Ovary (tissue), 9 donors: ENCODE data around the gene NEK3. TPM values are rescaled to one million over a fixed set of nuclear protein-coding genes. Genes with fewer than 3 reads are reported as not detected.
"Not testable (repeated sequence)": the region's sequence is repeated elsewhere in the genome, so short reads cannot be mapped to it uniquely, and the experiment has no call there.

ENCODE experiments used
- DNase-seq, 5 donors: peaks; one replicate each; pipeline ENCODE4 v3.0.0-alpha.2; 2019 to 2020
- H3K27ac ChIP-seq, 2 donors: fragments of 200-600 bp; one replicate each; pipeline versions ENCODE4 v1.5.1 to v1.8.0; 2019 to 2022
- H3K27me3 ChIP-seq: fragments of 200-600 bp; one replicate; pipeline ENCODE4 v1.8.0; 2022
- H3K36me3 ChIP-seq: fragments of 200-600 bp; sonication (generic); one replicate; pipeline ENCODE4 v1.5.1; 2019
- H3K4me1 ChIP-seq: one replicate; pipeline ENCODE4 v1.8.1; 2013; ENCODE audit warnings: mild to moderate bottlenecking, moderate library complexity; ENCODE audit not compliant: insufficient read depth
- H3K4me3 ChIP-seq: fragments of 200-600 bp; sonication (generic); one replicate; pipeline ENCODE4 v1.5.1; 2017
- H3K9me3 ChIP-seq, 2 donors: fragments of 200-600 bp in 1 of 2; sonication (generic) in 1 of 2; one replicate each; pipeline versions ENCODE4 v1.5.1 to v1.8.1; 2013 to 2019; ENCODE audit warnings: mild to moderate bottlenecking in 1 of 2, moderate library complexity in 1 of 2
- EP300 ChIP-seq: sonication (generic); formaldehyde crosslinking; IDR thresholded peaks from one replicate; pipeline ENCODE4 v1.6.1; 2017; ENCODE audit warnings: antibody characterized with exemption
- POLR2A ChIP-seq: fragments of 450-650 bp; IDR thresholded peaks from one replicate; pipeline ENCODE4 v1.6.1; 2017; ENCODE audit warnings: antibody characterized with exemption, mild to moderate bottlenecking, moderate library complexity
- WGBS, 3 donors: extraction: QIAGEN DNeasy Blood & Tissue Kit in 1 of 3; methylation state at CpG; one replicate each; pipeline versions ENCODE4 v1.1.5 to v1.1.7; 2013 to 2017; 5-methylcytosine and 5-hydroxymethylcytosine counted together
- intact Hi-C, 4 donors: fragments of 100-400 bp; cut with DNase I; formaldehyde crosslinking; loops; one replicate each; pipeline versions ENCODE4 v1.11.0 to v1.15.1; 2022 to 2023
- polyA plus RNA-seq, 2 donors: library from polyadenylated mRNA; stranded (reverse); fragments of 200-250 nt in 1 of 2; fragments of 350-450 nt in 1 of 2; fragmentation: Illumina TruSeq in 1 of 2; extraction: RNeasy Lipid Tissue Mini Kit (QIAGEN cat#74804) in 1 of 2; gene quantifications; one replicate each; pipeline ENCODE4 v1.2.3, GENCODE V29; 2013 to 2014
- total RNA-seq, 7 donors: library from RNA; depleted of rRNA in 2 of 7; stranded (reverse); fragments of >200 nt in 2 of 7; fragmentation: NEBNext Ultra II Directional in 3 of 7; extraction: Animal tissue kit (Norgen Biotek cat#: 25700) in 3 of 7; gene quantifications; one replicate each; pipeline versions ENCODE4 v1.1.0 to v1.2.4, GENCODE V29; 2016 to 2023
- TF ChIP-seq, protein P1 (sequence below), 3 donors: fragments of 450-650 bp in 2 of 3; fragments of 200-600 bp in 1 of 3; IDR thresholded peaks; one replicate each; pipeline versions ENCODE4 v1.5.1 to v1.8.0; 2016 to 2022; ENCODE audit warnings: antibody characterized with exemption in 3 of 3, mild to moderate bottlenecking in 1 of 3
- donor health status: DM: no; HTN: no; CAD: no; lungs with moderate emphysema.
- donor health status: DM: no; HTN: no; CAD: no.
- donor health status: Bipolar disorder and iron deficiency.
- donor health status: DM: yes; HTN: yes; CAD: no.
- donor health status: DM: no; HTN: no; CAD: no.
- donor health status: DM: yes; HTN: yes; CAD: no.

Gene NEK3
- total and polyA plus RNA-seq, 9 donors = 7.1 to 17.4 (median 11.7) TPM

DNA sequence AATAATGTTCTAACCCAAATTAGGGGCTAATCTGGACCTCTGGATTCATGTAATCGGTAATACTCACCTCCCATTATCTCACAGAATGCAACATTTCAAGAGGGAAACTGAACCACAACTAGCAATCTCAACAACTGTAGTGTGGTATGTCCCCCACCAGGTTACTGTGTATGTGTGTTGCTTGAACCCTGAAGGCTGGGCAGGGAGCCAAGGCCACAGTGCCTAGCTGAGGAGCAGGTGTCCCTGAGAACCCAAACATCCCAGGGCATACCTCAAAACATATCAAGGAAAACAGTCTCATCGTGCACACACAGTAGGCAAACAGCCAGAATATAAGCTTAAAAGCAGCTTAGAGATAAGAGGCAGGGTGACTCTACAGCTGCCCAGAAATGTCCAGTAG lies 20.5 kb upstream of the NEK3 start:
- Histone ChIP-seq H3K27ac (no peak overlapping the region), H3K36me3 (no peaks in the 10 kb centered on the region), H3K9me3 (no peaks in the 10 kb centered on the region), H3K4me3 (no peak overlapping the region), H3K4me1 (no peaks in the 10 kb centered on the region), H3K27me3 (no peaks in the 10 kb centered on the region)
- no peak for DNase-seq
- WGBS, 3 donors = 55 to 67% (median 63%) methylated on average over 2 of the region's 2 CpGs
- TF ChIP-seq POLR2A = no peak
- TF ChIP-seq EP300 = no peak
- TF ChIP-seq, protein P1, sequence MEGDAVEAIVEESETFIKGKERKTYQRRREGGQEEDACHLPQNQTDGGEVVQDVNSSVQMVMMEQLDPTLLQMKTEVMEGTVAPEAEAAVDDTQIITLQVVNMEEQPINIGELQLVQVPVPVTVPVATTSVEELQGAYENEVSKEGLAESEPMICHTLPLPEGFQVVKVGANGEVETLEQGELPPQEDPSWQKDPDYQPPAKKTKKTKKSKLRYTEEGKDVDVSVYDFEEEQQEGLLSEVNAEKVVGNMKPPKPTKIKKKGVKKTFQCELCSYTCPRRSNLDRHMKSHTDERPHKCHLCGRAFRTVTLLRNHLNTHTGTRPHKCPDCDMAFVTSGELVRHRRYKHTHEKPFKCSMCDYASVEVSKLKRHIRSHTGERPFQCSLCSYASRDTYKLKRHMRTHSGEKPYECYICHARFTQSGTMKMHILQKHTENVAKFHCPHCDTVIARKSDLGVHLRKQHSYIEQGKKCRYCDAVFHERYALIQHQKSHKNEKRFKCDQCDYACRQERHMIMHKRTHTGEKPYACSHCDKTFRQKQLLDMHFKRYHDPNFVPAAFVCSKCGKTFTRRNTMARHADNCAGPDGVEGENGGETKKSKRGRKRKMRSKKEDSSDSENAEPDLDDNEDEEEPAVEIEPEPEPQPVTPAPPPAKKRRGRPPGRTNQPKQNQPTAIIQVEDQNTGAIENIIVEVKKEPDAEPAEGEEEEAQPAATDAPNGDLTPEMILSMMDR (IDR thresholded peaks at IDR 0.05) = no peak
- intact Hi-C loops = no loop called here

DNA sequence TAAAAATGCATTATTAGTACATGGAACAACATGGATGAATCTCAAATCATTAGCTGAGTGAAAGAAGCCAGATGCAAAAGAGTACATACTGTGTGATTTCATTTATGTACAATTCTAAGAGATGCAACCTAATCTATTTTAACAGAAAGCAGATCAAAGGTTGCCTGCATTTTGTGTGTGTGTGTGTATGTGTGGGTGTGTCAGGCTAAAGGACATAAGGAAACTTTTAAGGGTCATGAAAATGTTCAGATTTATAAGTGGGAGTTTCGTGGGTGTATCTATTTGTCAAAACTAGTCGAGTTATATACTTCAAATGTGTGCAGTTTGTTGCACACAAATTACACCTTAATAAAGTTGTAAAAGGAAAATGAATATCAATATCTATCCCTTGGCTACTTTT lies 17.9 kb upstream of the NEK3 start:
- Histone ChIP-seq H3K4me1 (no peaks in the 10 kb centered on the region), H3K9me3 (no peaks in the 10 kb centered on the region), H3K27ac (no peak overlapping the region), H3K36me3 (no peaks in the 10 kb centered on the region), H3K27me3 (no peaks in the 10 kb centered on the region), H3K4me3 (no peak overlapping the region)
- DNase-seq = no peak
- intact Hi-C loops = no loop called here
- WGBS, 3 donors = 68 to 83% (median 68%) methylated on average over 2 of the region's 2 CpGs
- TF ChIP-seq EP300 (no peak), POLR2A (no peak)
- TF ChIP-seq, protein P1 (IDR thresholded peaks at IDR 0.05) = no peak

DNA sequence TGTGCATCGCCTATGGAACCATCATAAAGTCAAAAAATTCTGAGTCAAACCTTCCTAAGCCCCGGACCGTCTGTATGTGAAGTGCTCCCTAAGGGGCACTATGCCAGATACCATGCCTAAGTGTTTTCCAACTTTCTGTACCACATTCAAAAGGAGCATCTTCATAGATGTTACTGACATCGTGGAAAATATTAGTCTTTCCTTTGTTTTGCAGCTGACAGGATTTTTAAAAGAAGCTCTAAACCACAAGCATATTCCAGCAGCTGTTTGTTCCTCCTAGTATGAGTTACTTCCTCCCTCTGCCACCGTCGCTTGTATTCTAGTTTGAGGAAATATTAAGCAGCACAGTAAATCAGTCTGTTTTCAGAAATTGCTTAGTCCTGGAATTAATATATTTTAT lies 14.6 kb upstream of the NEK3 start:
- intact Hi-C loops, DNase-seq, H3K27me3 ChIP-seq, H3K27ac ChIP-seq, H3K4me1 ChIP-seq, H3K4me3 ChIP-seq, H3K9me3 ChIP-seq, H3K36me3 ChIP-seq: not testable (repeated sequence)
- 83 to 87% (median 87%) methylated on average over 6 of the region's 6 CpGs for WGBS, 3 donors

DNA sequence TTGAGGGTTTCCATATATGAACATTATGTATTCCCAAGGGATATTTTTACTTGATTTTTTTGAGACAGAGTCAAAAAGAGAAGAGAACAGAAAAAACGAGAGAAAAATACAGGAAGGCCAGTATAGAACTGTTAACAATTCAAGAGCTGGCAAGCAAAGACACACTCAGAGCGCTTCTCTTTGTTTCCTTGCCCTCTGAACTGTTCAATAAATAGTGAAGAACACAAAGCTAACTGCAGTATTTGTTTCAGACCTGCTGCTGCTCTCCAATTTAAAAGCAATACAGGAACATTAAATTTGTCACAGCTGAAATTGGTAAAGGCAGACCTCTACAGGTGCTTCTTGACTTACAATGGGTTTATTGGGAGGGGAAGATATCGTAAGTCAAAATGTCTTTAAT lies 14.0 kb upstream of the NEK3 start:
- H3K27ac ChIP-seq = no peak overlapping the region
- no peaks in the 10 kb centered on the region for H3K9me3 ChIP-seq
- TF ChIP-seq POLR2A = no peak
- no peak for TF ChIP-seq EP300
- TF ChIP-seq, protein P1 (IDR thresholded peaks at IDR 0.05) = no peak
- no peak for DNase-seq
- no peak overlapping the region for H3K4me3 ChIP-seq
- WGBS, 3 donors = 89 to 91% (median 91%) methylated on average over 3 of the region's 3 CpGs
- no peaks in the 10 kb centered on the region for H3K36me3 ChIP-seq
- intact Hi-C loops = no loop called here
- H3K4me1 ChIP-seq = no peaks in the 10 kb centered on the region
- H3K27me3 ChIP-seq = no peaks in the 10 kb centered on the region

DNA sequence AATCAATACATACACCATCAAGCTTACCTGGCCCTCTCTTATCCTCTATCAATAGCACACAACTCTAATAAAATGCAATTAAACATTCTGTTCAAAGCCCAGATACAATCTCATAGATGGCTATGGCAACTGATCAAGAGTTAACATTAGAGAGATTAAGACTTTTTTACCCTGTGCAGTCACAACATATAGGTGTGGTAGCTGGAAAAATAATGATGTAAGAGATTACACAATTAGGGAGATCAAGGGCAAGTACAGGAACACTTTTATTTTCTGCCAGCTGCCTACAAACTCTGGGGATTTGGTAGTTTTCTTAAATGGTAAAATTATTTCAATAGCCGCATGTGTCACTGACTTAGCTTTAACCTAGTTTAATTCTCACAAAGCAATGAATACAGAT lies 12.3 kb upstream of the NEK3 start:
- H3K4me1 ChIP-seq, H3K36me3 ChIP-seq, intact Hi-C loops, H3K4me3 ChIP-seq, H3K27ac ChIP-seq, H3K9me3 ChIP-seq, H3K27me3 ChIP-seq, DNase-seq: not testable (repeated sequence)
- 90 to 93% (median 90%) methylated on average over 1 of the region's 1 CpG for WGBS, 3 donors

DNA sequence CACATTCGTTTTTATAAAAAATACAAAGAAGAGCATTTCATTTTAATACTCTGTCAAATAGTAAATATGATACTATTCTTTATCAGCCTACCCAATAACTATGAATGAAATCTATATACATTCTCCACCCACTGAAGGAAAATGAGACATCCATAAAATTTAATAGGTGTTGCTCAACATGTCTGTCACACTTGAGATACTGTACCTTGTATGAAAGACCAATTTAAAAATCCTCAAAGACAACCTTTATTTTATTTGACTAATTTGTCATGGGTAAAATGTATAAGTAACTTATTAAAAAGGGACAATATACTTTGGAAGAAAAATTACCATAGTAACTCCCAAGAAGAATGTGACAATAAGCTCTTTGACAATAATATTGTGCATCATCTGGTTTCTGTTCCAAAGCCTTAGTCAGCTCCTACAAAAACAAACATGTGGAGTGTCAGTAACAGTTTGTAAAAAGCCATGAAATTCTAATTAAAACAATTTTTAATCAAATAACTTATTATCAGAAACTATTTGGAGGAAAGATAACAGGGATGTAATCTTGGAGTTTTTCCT lies 11.5 kb upstream of the NEK3 start:
- H3K9me3 ChIP-seq, H3K27me3 ChIP-seq, DNase-seq, H3K4me1 ChIP-seq, H3K4me3 ChIP-seq, H3K27ac ChIP-seq, intact Hi-C loops, H3K36me3 ChIP-seq: not testable (repeated sequence)
- 90 to 100% (median 95%) methylated on average over 1 of the region's 1 CpG for WGBS, 3 donors
